HCT116 (cell line): Measurements from ENCODE around the gene SPATA16. TPM values are rescaled to one million over a fixed set of nuclear protein-coding genes. Genes with fewer than 3 reads are reported as not detected.

Source experiments
- ATAC-seq: fragments of 200-7000 bp; cut with Tn5 transposase; 2 replicates; pipeline ENCODE4 v1.9.1; 2020; ENCODE audit warnings: mild to moderate bottlenecking, moderate library complexity
- BruUV-seq: library from RNA; stranded (reverse); fragments of 400-500 nt; replicated peaks from 2 replicates; lab custom pipeline; 2021; lab: Mats Ljungman, UMichigan
- CTCF ChIA-PET: fragments of 300-600 bp; sonication (Branson Sonifier 250); formaldehyde crosslinking; loops from one replicate; lab custom pipeline; 2021; ENCODE audit warnings: antibody characterized with exemption; lab: Charles Lee
- POLR2A ChIA-PET: fragments of 300-600, 350-600 bp; sonication (Branson Sonifier 250); formaldehyde crosslinking; loops from one replicate; lab custom pipeline; 2021; ENCODE audit warnings: antibody characterized with exemption; lab: Charles Lee
- RAD21 ChIA-PET, 2 experiments: fragments of 300-600 bp; sonication (Branson Sonifier 250); formaldehyde crosslinking; loops; one replicate each; lab custom pipeline; 2023; ENCODE audit warnings: low total read pairs in 2 of 2; ENCODE audit not compliant: uncharacterized antibody in 2 of 2, unreplicated experiment in 2 of 2, low non-redundant PET in 1 of 2; lab: Charles Lee
- DNase-seq: peaks from one replicate; pipeline ENCODE4 v3.0.0-alpha.2; 2010; ENCODE audit warnings: low read depth, low spot score
- H2AFZ ChIP-seq: fragments of 200-600 bp; shearing (Covaris generic), sonication (generic); 2 replicates; pipeline ENCODE4 v1.6.1; 2017; ENCODE audit warnings: low read depth, mixed run types, mixed read lengths, antibody characterized with exemption, low read length; ENCODE audit not compliant: poor library complexity, severe bottlenecking
- H3K27ac ChIP-seq: 2 replicates; pipeline ENCODE4 v1.5.1; 2012; ENCODE audit warnings: low read depth, low read length
- H3K27me3 ChIP-seq: fragments of 200-600 bp; sonication (generic); 2 replicates; pipeline ENCODE4 v1.6.1; 2016; ENCODE audit warnings: mixed run types, low read length, mixed read lengths; ENCODE audit not compliant: insufficient read depth
- H3K36me3 ChIP-seq, 2 experiments: fragments of 200-500 bp in 1 of 2; fragments of 200-600 bp in 1 of 2; sonication (Bioruptor generic) in 1 of 2; sonication (generic) in 1 of 2; 2 replicates each; pipeline versions ENCODE4 v1.5.1 to v1.6.1; 2014 to 2016; ENCODE audit warnings: low read length in 2 of 2, inconsistent platforms in 1 of 2, mixed read lengths in 1 of 2, mixed run types in 1 of 2; ENCODE audit not compliant: insufficient read depth in 2 of 2, control insufficient read depth in 1 of 2
- H3K4me1 ChIP-seq, 2 experiments: fragments of 200-600 bp in 1 of 2; sonication (generic) in 1 of 2; 2 replicates each; pipeline versions ENCODE4 v1.5.1 to v1.6.1; 2012 to 2017; ENCODE audit warnings: low read length in 2 of 2, inconsistent platforms in 1 of 2, mild to moderate bottlenecking in 1 of 2, mixed read lengths in 1 of 2, mixed run types in 1 of 2, moderate library complexity in 1 of 2; ENCODE audit not compliant: insufficient read depth in 2 of 2, control insufficient read depth in 1 of 2
- H3K4me2 ChIP-seq: fragments of 200-600 bp; sonication (generic); 2 replicates; pipeline ENCODE4 v1.6.1; 2017; ENCODE audit warnings: mixed run types, low read length, mixed read lengths
- H3K4me3 ChIP-seq, 2 experiments: fragments of 200-600 bp in 1 of 2; sonication (generic) in 1 of 2; replicated peaks in 1 of 2; 2 replicates each; pipeline ENCODE4 v1.5.1; 2011 to 2016; ENCODE audit warnings: low read length in 2 of 2, control low read depth in 1 of 2, low read depth in 1 of 2, mild to moderate bottlenecking in 1 of 2, mixed read lengths in 1 of 2, mixed run types in 1 of 2
- H3K79me2 ChIP-seq: fragments of 200-600 bp; sonication (generic); 2 replicates; pipeline ENCODE4 v1.6.1; 2017; ENCODE audit warnings: mild to moderate bottlenecking, mixed run types, low read length, moderate library complexity, mixed read lengths; ENCODE audit not compliant: insufficient read depth
- H3K9ac ChIP-seq: fragments of 200-600 bp; sonication (generic); 2 replicates; pipeline ENCODE4 v1.6.1; 2016; ENCODE audit warnings: low read length, mixed read lengths
- H3K9me2 ChIP-seq: fragments of 200-600 bp; sonication (generic), shearing (Covaris generic); 2 replicates; pipeline ENCODE4 v1.6.1; 2017; ENCODE audit warnings: mixed run types, mild to moderate bottlenecking, moderate library complexity; ENCODE audit not compliant: insufficient read depth
- H3K9me3 ChIP-seq, 2 experiments: fragments of 200-500 bp in 1 of 2; fragments of 200-600 bp in 1 of 2; sonication (Bioruptor generic) in 1 of 2; sonication (generic) in 1 of 2; 2 replicates each; pipeline ENCODE4 v1.6.1; 2014 to 2017; ENCODE audit warnings: low read length in 2 of 2, mixed read lengths in 2 of 2, inconsistent platforms in 1 of 2, low read depth in 1 of 2, mild to moderate bottlenecking in 1 of 2, mixed run types in 1 of 2, moderate library complexity in 1 of 2; ENCODE audit not compliant: control insufficient read depth in 1 of 2, insufficient read depth in 1 of 2
- H4K20me1 ChIP-seq: fragments of 200-600 bp; sonication (generic), shearing (Covaris generic); 2 replicates; pipeline ENCODE4 v1.6.1; 2017; ENCODE audit warnings: mixed run types, mild to moderate bottlenecking, moderate library complexity; ENCODE audit not compliant: insufficient read depth
- CBX3 ChIP-seq: IDR thresholded peaks from 2 replicates; pipeline ENCODE4 v1.6.1; 2012; ENCODE audit warnings: low read depth
- ELF1 ChIP-seq: IDR thresholded peaks from 2 replicates; pipeline ENCODE4 v1.6.1; 2012; ENCODE audit warnings: low read depth, borderline replicate concordance
- EZH2 ChIP-seq: fragments of 200-600 bp; sonication (generic); IDR thresholded peaks from 2 replicates; pipeline ENCODE4 v1.6.1; 2017; ENCODE audit warnings: antibody characterized with exemption, mixed run types
- EZH2phosphoT487 ChIP-seq: fragments of 200-600 bp; IDR thresholded peaks from 2 replicates; pipeline ENCODE4 v1.6.1; 2018; ENCODE audit warnings: antibody characterized with exemption, borderline replicate concordance
- FOSL1 ChIP-seq: IDR thresholded peaks from 2 replicates; pipeline ENCODE4 v1.6.1; 2012; ENCODE audit warnings: low read depth
- POLR2A ChIP-seq: IDR thresholded peaks from 2 replicates; pipeline ENCODE4 v1.7.0; 2011; ENCODE audit warnings: borderline replicate concordance; ENCODE audit not compliant: insufficient read depth, insufficient read length; ENCODE audit errors: extremely low read depth
- RAD21 ChIP-seq: IDR thresholded peaks from 2 replicates; pipeline ENCODE4 v1.6.1; 2012; ENCODE audit warnings: low read depth, mild to moderate bottlenecking
- SIN3A ChIP-seq: IDR thresholded peaks from 2 replicates; pipeline ENCODE4 v1.6.1; 2012; ENCODE audit warnings: low read depth
- SP1 ChIP-seq: IDR thresholded peaks from 2 replicates; pipeline ENCODE4 v1.6.1; 2012; ENCODE audit warnings: low read depth
- SRF ChIP-seq: IDR thresholded peaks from 2 replicates; pipeline ENCODE4 v1.6.1; 2012; ENCODE audit warnings: low read depth
- TCF7L2 ChIP-seq: IDR thresholded peaks from 2 replicates; pipeline ENCODE4 v1.7.0; 2011; ENCODE audit warnings: borderline replicate concordance, inconsistent platforms; ENCODE audit not compliant: insufficient read depth, insufficient read length; ENCODE audit errors: extremely low read depth
- YY1 ChIP-seq: IDR thresholded peaks from 2 replicates; pipeline ENCODE4 v1.6.1; 2011; ENCODE audit warnings: low read length, low read depth, moderate library complexity, mild to moderate bottlenecking; ENCODE audit not compliant: insufficient replicate concordance; ENCODE audit errors: extremely low read depth
- ZFX ChIP-seq: fragments of 450-650 bp; IDR thresholded peaks from 2 replicates; pipeline ENCODE4 v1.6.1; 2017
- ZNF274 ChIP-seq: fragments of 200-500 bp; sonication (Bioruptor generic); IDR thresholded peaks from 2 replicates; pipeline ENCODE4 v1.6.1; 2014; ENCODE audit warnings: mild to moderate bottlenecking, low read depth, low read length, inconsistent platforms
- intact Hi-C: fragments of 100-400 bp; cut with micrococcal nuclease; formaldehyde crosslinking; loops from 2 replicates; pipeline ENCODE4 v1.10.0; 2022
- total RNA-seq: library from RNA; stranded (reverse); gene quantifications from one replicate; pipeline ENCODE4 v1.2.1, GENCODE V29; 2021; ENCODE audit not compliant: unreplicated experiment
- TF ChIP-seq, protein P1 (sequence below), 3 experiments: fragments of 200-600 bp in 1 of 3; sonication (generic) in 1 of 3; IDR thresholded peaks in 2 of 3; conservative IDR thresholded peaks in 1 of 3; 2 replicates each; pipeline ENCODE4 v1.5.1; 2012 to 2017; ENCODE audit warnings: low read depth in 2 of 3, low read length in 2 of 3, antibody characterized with exemption in 1 of 3, borderline replicate concordance in 1 of 3, control low read depth in 1 of 3, mild to moderate bottlenecking in 1 of 3, mixed read lengths in 1 of 3, mixed run types in 1 of 3, moderate library complexity in 1 of 3; ENCODE audit not compliant: insufficient read depth in 1 of 3
- TF ChIP-seq, protein P2 (sequence below): IDR thresholded peaks from 2 replicates; pipeline ENCODE4 v1.6.1; 2012; ENCODE audit warnings: low read depth
- TF ChIP-seq, protein P3 (sequence below): IDR thresholded peaks from 2 replicates; pipeline ENCODE4 v1.6.1; 2011; ENCODE audit warnings: mild to moderate bottlenecking, low read length, moderate library complexity; ENCODE audit not compliant: insufficient replicate concordance; ENCODE audit errors: extremely low read depth
- TF ChIP-seq, protein P4 (sequence below): IDR thresholded peaks from 2 replicates; pipeline ENCODE4 v1.6.1; 2012
- TF ChIP-seq, protein P5 (sequence below): IDR thresholded peaks from 2 replicates; pipeline ENCODE4 v1.6.1; 2012

Gene SPATA16
- total RNA-seq, 1 experiment from 2014 or later: not detected

DNA sequence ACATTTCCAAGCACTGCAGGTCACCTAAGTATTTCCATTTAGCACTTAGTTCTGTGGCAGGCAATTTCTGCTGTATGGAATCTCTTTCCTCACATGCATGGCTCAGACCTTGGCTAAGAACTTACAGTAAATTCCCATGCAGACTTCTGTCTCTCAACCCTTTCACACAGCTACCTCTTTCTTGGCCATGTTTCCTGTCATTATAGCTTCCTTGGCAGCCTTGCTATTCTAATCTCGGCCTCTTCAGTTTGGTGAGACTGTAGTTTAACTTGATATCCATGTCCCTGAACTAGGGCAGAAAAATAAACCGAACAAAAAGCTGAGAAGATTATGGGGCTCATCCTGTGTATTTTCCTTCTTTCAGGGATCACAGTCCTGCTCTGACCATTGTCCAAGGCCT, 96.0 kb downstream of the SPATA16 start:
- DNase-seq (no peak), ATAC-seq (no peak)
- H3K79me2 ChIP-seq: no peaks in the 10 kb centered on the region
- H3K4me2 ChIP-seq: no peak overlapping the region
- no TSS peak for BruUV-seq
- no peak overlapping the region for H3K4me3 ChIP-seq
- no peaks in the 10 kb centered on the region for H3K36me3 ChIP-seq
- H3K4me1 ChIP-seq: no peaks in the 10 kb centered on the region
- ChIA-PET RAD21 (no interaction called here), CTCF (no interaction called here), POLR2A (no interaction called here)
- intact Hi-C loops: loop anchor here (1.0 to 5.0 kb wide), 3 partner anchors 63 to 236 kb away; no protein-coding TSS in a partner anchor
- no peaks in the 10 kb centered on the region for H3K9me2 ChIP-seq
- no peaks in the 10 kb centered on the region for H3K27me3 ChIP-seq
- H3K9ac ChIP-seq: no peak overlapping the region
- no peaks in the 10 kb centered on the region for H3K9me3 ChIP-seq
- H4K20me1 ChIP-seq: no peaks in the 10 kb centered on the region
- H3K27ac ChIP-seq: no peak overlapping the region
- TF ChIP-seq, protein P1, sequence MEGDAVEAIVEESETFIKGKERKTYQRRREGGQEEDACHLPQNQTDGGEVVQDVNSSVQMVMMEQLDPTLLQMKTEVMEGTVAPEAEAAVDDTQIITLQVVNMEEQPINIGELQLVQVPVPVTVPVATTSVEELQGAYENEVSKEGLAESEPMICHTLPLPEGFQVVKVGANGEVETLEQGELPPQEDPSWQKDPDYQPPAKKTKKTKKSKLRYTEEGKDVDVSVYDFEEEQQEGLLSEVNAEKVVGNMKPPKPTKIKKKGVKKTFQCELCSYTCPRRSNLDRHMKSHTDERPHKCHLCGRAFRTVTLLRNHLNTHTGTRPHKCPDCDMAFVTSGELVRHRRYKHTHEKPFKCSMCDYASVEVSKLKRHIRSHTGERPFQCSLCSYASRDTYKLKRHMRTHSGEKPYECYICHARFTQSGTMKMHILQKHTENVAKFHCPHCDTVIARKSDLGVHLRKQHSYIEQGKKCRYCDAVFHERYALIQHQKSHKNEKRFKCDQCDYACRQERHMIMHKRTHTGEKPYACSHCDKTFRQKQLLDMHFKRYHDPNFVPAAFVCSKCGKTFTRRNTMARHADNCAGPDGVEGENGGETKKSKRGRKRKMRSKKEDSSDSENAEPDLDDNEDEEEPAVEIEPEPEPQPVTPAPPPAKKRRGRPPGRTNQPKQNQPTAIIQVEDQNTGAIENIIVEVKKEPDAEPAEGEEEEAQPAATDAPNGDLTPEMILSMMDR (IDR thresholded peaks at IDR 0.05 in 2 of 3, conservative IDR thresholded peaks at IDR 0.05 in 1 of 3; ENCODE audit: borderline replicate concordance in 1 of 3, insufficient read depth in 1 of 3, low read depth in 2 of 3, low read length in 2 of 3): no peak
- TF ChIP-seq POLR2A (no peak), TCF7L2 (no peak), SRF (no peak), RAD21 (no peak), CBX3 (no peak), EZH2phosphoT487 (no peak), YY1 (no peak), EZH2 (no peak), SP1 (no peak), ZNF274 (no peak), ZFX (no peak), ELF1 (no peak), SIN3A (no peak), FOSL1 (no peak)
- TF ChIP-seq, protein P2, sequence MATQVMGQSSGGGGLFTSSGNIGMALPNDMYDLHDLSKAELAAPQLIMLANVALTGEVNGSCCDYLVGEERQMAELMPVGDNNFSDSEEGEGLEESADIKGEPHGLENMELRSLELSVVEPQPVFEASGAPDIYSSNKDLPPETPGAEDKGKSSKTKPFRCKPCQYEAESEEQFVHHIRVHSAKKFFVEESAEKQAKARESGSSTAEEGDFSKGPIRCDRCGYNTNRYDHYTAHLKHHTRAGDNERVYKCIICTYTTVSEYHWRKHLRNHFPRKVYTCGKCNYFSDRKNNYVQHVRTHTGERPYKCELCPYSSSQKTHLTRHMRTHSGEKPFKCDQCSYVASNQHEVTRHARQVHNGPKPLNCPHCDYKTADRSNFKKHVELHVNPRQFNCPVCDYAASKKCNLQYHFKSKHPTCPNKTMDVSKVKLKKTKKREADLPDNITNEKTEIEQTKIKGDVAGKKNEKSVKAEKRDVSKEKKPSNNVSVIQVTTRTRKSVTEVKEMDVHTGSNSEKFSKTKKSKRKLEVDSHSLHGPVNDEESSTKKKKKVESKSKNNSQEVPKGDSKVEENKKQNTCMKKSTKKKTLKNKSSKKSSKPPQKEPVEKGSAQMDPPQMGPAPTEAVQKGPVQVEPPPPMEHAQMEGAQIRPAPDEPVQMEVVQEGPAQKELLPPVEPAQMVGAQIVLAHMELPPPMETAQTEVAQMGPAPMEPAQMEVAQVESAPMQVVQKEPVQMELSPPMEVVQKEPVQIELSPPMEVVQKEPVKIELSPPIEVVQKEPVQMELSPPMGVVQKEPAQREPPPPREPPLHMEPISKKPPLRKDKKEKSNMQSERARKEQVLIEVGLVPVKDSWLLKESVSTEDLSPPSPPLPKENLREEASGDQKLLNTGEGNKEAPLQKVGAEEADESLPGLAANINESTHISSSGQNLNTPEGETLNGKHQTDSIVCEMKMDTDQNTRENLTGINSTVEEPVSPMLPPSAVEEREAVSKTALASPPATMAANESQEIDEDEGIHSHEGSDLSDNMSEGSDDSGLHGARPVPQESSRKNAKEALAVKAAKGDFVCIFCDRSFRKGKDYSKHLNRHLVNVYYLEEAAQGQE: no peak
- TF ChIP-seq, protein P3, sequence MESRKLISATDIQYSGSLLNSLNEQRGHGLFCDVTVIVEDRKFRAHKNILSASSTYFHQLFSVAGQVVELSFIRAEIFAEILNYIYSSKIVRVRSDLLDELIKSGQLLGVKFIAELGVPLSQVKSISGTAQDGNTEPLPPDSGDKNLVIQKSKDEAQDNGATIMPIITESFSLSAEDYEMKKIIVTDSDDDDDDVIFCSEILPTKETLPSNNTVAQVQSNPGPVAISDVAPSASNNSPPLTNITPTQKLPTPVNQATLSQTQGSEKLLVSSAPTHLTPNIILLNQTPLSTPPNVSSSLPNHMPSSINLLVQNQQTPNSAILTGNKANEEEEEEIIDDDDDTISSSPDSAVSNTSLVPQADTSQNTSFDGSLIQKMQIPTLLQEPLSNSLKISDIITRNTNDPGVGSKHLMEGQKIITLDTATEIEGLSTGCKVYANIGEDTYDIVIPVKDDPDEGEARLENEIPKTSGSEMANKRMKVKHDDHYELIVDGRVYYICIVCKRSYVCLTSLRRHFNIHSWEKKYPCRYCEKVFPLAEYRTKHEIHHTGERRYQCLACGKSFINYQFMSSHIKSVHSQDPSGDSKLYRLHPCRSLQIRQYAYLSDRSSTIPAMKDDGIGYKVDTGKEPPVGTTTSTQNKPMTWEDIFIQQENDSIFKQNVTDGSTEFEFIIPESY: no peak
- TF ChIP-seq, protein P4, sequence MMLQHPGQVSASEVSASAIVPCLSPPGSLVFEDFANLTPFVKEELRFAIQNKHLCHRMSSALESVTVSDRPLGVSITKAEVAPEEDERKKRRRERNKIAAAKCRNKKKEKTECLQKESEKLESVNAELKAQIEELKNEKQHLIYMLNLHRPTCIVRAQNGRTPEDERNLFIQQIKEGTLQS: no peak
- TF ChIP-seq, protein P5, sequence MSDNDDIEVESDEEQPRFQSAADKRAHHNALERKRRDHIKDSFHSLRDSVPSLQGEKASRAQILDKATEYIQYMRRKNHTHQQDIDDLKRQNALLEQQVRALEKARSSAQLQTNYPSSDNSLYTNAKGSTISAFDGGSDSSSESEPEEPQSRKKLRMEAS: no peak
- TF ChIP-seq, all 23 proteins: peak for 0
- H2AFZ ChIP-seq: no peak overlapping the region
